ENCODE results near the gene EIF4A3. TPM values are rescaled to one million over a fixed set of nuclear protein-coding genes. Genes with fewer than 3 reads are reported as not detected.

Gene EIF4A3
- total and polyA plus RNA-seq, 2 experiments from 2014 or later = 124 to 126 TPM

- H3K4me3 ChIP-seq = no peak overlapping the region
- no peak for TF ChIP-seq CTCF (IDR thresholded peaks at IDR 0.05; ENCODE audit: low read depth, low read length)
- no peaks in the 10 kb centered on the region for H3K27me3 ChIP-seq
- no peak for DNase-seq (ENCODE audit: low read depth in 1 of 2, low spot score in 1 of 2)
- no peaks in the 10 kb centered on the region for H3K36me3 ChIP-seq
- H3K27ac ChIP-seq = no peak overlapping the region
- H3K4me1 ChIP-seq (ENCODE audit: low read depth) = no peaks in the 10 kb centered on the region
- no peaks in the 10 kb centered on the region for H3K9me3 ChIP-seq (ENCODE audit: low read depth)
Observed at GRCh38 chr17:80119839-80120238, 27.1 kb downstream of the EIF4A3 start.

GRCh38 chr17:80119271-80119791 lies 27.6 kb downstream of the EIF4A3 start:
- no peaks in the 10 kb centered on the region for H3K4me1 ChIP-seq (ENCODE audit: low read depth)
- H3K27ac ChIP-seq = no peak overlapping the region
- DNase-seq (ENCODE audit: low read depth in 1 of 2, low spot score in 1 of 2) = no peak
- H3K27me3 ChIP-seq = no peaks in the 10 kb centered on the region
- TF ChIP-seq CTCF (IDR thresholded peaks at IDR 0.05; ENCODE audit: low read depth, low read length) = no peak
- no peak overlapping the region for H3K4me3 ChIP-seq
- no peaks in the 10 kb centered on the region for H3K9me3 ChIP-seq (ENCODE audit: low read depth)
- no peaks in the 10 kb centered on the region for H3K36me3 ChIP-seq

GRCh38 chr17:80118601-80119270 lies 28.2 kb downstream of the EIF4A3 start:
- H3K9me3 ChIP-seq (ENCODE audit: low read depth) = no peaks in the 10 kb centered on the region
- H3K4me3 ChIP-seq = no peak overlapping the region
- no peak for TF ChIP-seq CTCF (IDR thresholded peaks at IDR 0.05; ENCODE audit: low read depth, low read length)
- H3K4me1 ChIP-seq (ENCODE audit: low read depth) = no peaks in the 10 kb centered on the region
- DNase-seq (ENCODE audit: low read depth in 1 of 2, low spot score in 1 of 2) = no peak
- no peaks in the 10 kb centered on the region for H3K27me3 ChIP-seq
- H3K27ac ChIP-seq = no peak overlapping the region
- H3K36me3 ChIP-seq = no peaks in the 10 kb centered on the region

GRCh38 chr17:80117491-80118401 lies 29.2 kb downstream of the EIF4A3 start:
- no peak overlapping the region for H3K4me3 ChIP-seq
- H3K27me3 ChIP-seq = no peaks in the 10 kb centered on the region
- DNase-seq (ENCODE audit: low read depth in 1 of 2, low spot score in 1 of 2) = no peak
- no peaks in the 10 kb centered on the region for H3K36me3 ChIP-seq
- TF ChIP-seq CTCF (IDR thresholded peaks at IDR 0.05; ENCODE audit: low read depth, low read length) = no peak
- no peaks in the 10 kb centered on the region for H3K9me3 ChIP-seq (ENCODE audit: low read depth)
- no peak overlapping the region for H3K27ac ChIP-seq
- H3K4me1 ChIP-seq (ENCODE audit: low read depth) = no peaks in the 10 kb centered on the region

GRCh38 chr17:80116921-80117380 lies 30.0 kb downstream of the EIF4A3 start:
- H3K4me3 ChIP-seq = no peak overlapping the region
- no peaks in the 10 kb centered on the region for H3K36me3 ChIP-seq
- H3K27me3 ChIP-seq = no peaks in the 10 kb centered on the region
- no peak for TF ChIP-seq CTCF (IDR thresholded peaks at IDR 0.05; ENCODE audit: low read depth, low read length)
- no peak overlapping the region for H3K27ac ChIP-seq
- H3K9me3 ChIP-seq (ENCODE audit: low read depth) = no peaks in the 10 kb centered on the region
- DNase-seq (ENCODE audit: low read depth in 1 of 2, low spot score in 1 of 2) = no peak
- H3K4me1 ChIP-seq (ENCODE audit: low read depth) = no peaks in the 10 kb centered on the region

Data from cardiac muscle cell (in vitro differentiated cells and primary cell).